ENCODE data around the gene AGBL1. TPM values are rescaled to one million over a fixed set of nuclear protein-coding genes. Genes with fewer than 3 reads are reported as not detected.

Gene AGBL1
- total and polyA plus RNA-seq, 2 donors (not counting 3 experiments of a cell fraction or from before 2014, with no cell fraction given): not detected

- intact Hi-C loops (cut with micrococcal nuclease): no loop called here
- no peaks in the 10 kb centered on the region for H3K36me3 ChIP-seq (ENCODE audit: control insufficient read depth in 2 of 2, extremely low read depth in 1 of 2, insufficient read depth in 2 of 2, low read length in 2 of 2)
- dilution Hi-C loops (cut with MboI; ENCODE audit: extremely low pct_ligation_motif_present, low sequenced_read_pairs): no loop called here
Observed at GRCh38 chr15:86355361-86355760, 275.7 kb downstream of the AGBL1 start.

DNA sequence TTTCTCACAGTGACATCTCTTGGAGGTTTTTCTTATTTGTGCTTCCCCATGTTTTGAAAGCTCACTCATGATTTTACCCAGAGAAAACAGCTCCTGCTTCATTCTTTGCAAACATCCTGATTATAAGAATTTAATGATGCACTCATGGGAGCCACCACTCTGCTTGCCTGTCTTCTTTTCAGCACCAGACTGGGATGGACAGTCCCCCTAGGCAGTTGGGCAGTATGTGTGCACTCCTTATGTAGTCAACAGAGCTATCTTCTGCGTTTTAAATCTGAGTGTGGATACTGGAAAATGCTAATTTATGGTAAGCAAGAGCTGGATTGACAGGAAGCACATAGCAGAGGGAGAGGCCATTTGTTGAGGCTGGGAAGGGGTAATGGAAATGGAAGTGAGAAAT, 276.1 kb downstream of the AGBL1 start:
- Histone ChIP-seq H3K4me3 (replicated peaks in 1 of 3; ENCODE audit: insufficient read depth in 1 of 3, low read depth in 1 of 3, low read length in 3 of 3) (no peak overlapping the region), H3K9me3 (replicated peaks; ENCODE audit: control insufficient read depth, insufficient read depth, low read length) (peaks cover 2% of the 10 kb centered on the region), H3K9ac (replicated peaks; ENCODE audit: extremely low read depth, insufficient read depth, low read length) (no peak overlapping the region), H3K36me3 (ENCODE audit: control insufficient read depth in 2 of 2, extremely low read depth in 1 of 2, insufficient read depth in 2 of 2, low read length in 2 of 2) (no peaks in the 10 kb centered on the region), H3K27ac (ENCODE audit: insufficient read depth, low read depth, low read length) (no peak overlapping the region), H3K4me2 (ENCODE audit: insufficient read depth, low read length) (no peak overlapping the region), H3K9me1 (replicated peaks; ENCODE audit: control insufficient read depth, extremely low read depth, insufficient read depth, low read length) (no peaks in the 10 kb centered on the region), H3K27me3 (ENCODE audit: control insufficient read depth in 2 of 2, insufficient read depth in 2 of 2, low read length in 2 of 2) (no peaks in the 10 kb centered on the region), H4K20me1 (replicated peaks; ENCODE audit: control insufficient read depth, extremely low read depth, insufficient read depth, low read length) (no peaks in the 10 kb centered on the region), H2AFZ (ENCODE audit: low read depth, low read length) (no peak overlapping the region), H3K79me2 (ENCODE audit: control insufficient read depth, insufficient read depth, low read length) (no peaks in the 10 kb centered on the region), H3K4me1 (ENCODE audit: control insufficient read depth, extremely low read depth, insufficient read depth, low read length) (no peaks in the 10 kb centered on the region)
- BruUV-seq (replicated peaks): no TSS peak
- DNase-seq (ENCODE audit: low read depth, low spot score) (no peak), FAIRE-seq (no peak)
- ChIA-PET CTCF (no interaction called here), POLR2A (no interaction called here)
- dilution Hi-C loops (cut with MboI; ENCODE audit: extremely low pct_ligation_motif_present, low sequenced_read_pairs) (no loop called here), intact Hi-C loops (cut with micrococcal nuclease) (no loop called here)
- no peak for TF ChIP-seq JUN (IDR thresholded peaks at IDR 0.05; ENCODE audit: borderline replicate concordance, insufficient read depth, insufficient read length, low read depth)
- TF ChIP-seq FOS (IDR thresholded peaks at IDR 0.05; ENCODE audit: borderline replicate concordance, insufficient read depth, low read length): no peak
- no peak for TF ChIP-seq EZH2 (IDR thresholded peaks at IDR 0.05; ENCODE audit: borderline replicate concordance, low read depth, low read length, severe bottlenecking)
- TF ChIP-seq GATA2 (IDR thresholded peaks at IDR 0.05; ENCODE audit: insufficient read depth, insufficient read length, low read depth, low read length): no peak
- no peak for TF ChIP-seq MAX (IDR thresholded peaks at IDR 0.05; ENCODE audit: insufficient read depth, insufficient read length)
- no peak for TF ChIP-seq POLR2A (IDR thresholded peaks at IDR 0.05; ENCODE audit: low read depth, low read length)
- TF ChIP-seq, protein P1, sequence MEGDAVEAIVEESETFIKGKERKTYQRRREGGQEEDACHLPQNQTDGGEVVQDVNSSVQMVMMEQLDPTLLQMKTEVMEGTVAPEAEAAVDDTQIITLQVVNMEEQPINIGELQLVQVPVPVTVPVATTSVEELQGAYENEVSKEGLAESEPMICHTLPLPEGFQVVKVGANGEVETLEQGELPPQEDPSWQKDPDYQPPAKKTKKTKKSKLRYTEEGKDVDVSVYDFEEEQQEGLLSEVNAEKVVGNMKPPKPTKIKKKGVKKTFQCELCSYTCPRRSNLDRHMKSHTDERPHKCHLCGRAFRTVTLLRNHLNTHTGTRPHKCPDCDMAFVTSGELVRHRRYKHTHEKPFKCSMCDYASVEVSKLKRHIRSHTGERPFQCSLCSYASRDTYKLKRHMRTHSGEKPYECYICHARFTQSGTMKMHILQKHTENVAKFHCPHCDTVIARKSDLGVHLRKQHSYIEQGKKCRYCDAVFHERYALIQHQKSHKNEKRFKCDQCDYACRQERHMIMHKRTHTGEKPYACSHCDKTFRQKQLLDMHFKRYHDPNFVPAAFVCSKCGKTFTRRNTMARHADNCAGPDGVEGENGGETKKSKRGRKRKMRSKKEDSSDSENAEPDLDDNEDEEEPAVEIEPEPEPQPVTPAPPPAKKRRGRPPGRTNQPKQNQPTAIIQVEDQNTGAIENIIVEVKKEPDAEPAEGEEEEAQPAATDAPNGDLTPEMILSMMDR (IDR thresholded peaks at IDR 0.05; ENCODE audit: extremely low read depth in 1 of 2, insufficient read depth in 1 of 2, low read depth in 1 of 2, low read length in 2 of 2): no peak
- TF ChIP-seq POLR2AphosphoS5 (IDR thresholded peaks at IDR 0.05; ENCODE audit: insufficient read depth, low read depth, low read length): no peak
- TF ChIP-seq MYC (IDR thresholded peaks at IDR 0.05; ENCODE audit: low read depth, low read length): no peak

More at GRCh38 chr15:86355361-86355760, 275.7 kb downstream of the AGBL1 start:
- Histone ChIP-seq H3K9me1 (replicated peaks; ENCODE audit: control insufficient read depth, extremely low read depth, insufficient read depth, low read length) (no peaks in the 10 kb centered on the region), H3K27ac (ENCODE audit: insufficient read depth, low read depth, low read length) (no peak overlapping the region), H3K27me3 (ENCODE audit: control insufficient read depth in 2 of 2, insufficient read depth in 2 of 2, low read length in 2 of 2) (no peaks in the 10 kb centered on the region), H3K4me2 (ENCODE audit: insufficient read depth, low read length) (no peak overlapping the region), H3K9me3 (replicated peaks; ENCODE audit: control insufficient read depth, insufficient read depth, low read length) (peaks cover 2% of the 10 kb centered on the region), H3K4me1 (ENCODE audit: control insufficient read depth, extremely low read depth, insufficient read depth, low read length) (no peaks in the 10 kb centered on the region), H4K20me1 (replicated peaks; ENCODE audit: control insufficient read depth, extremely low read depth, insufficient read depth, low read length) (no peaks in the 10 kb centered on the region), H3K4me3 (replicated peaks in 1 of 3; ENCODE audit: insufficient read depth in 1 of 3, low read depth in 1 of 3, low read length in 3 of 3) (no peak overlapping the region), H3K9ac (replicated peaks; ENCODE audit: extremely low read depth, insufficient read depth, low read length) (no peak overlapping the region), H3K79me2 (ENCODE audit: control insufficient read depth, insufficient read depth, low read length) (no peaks in the 10 kb centered on the region), H2AFZ (ENCODE audit: low read depth, low read length) (no peak overlapping the region)
- no peak for TF ChIP-seq GATA2 (IDR thresholded peaks at IDR 0.05; ENCODE audit: insufficient read depth, insufficient read length, low read depth, low read length)
- no peak for TF ChIP-seq FOS (IDR thresholded peaks at IDR 0.05; ENCODE audit: borderline replicate concordance, insufficient read depth, low read length)
- no peak for TF ChIP-seq POLR2A (IDR thresholded peaks at IDR 0.05; ENCODE audit: low read depth, low read length)
- TF ChIP-seq MYC (IDR thresholded peaks at IDR 0.05; ENCODE audit: low read depth, low read length): no peak
- FAIRE-seq (no peak), DNase-seq (ENCODE audit: low read depth, low spot score) (no peak)
- BruUV-seq (replicated peaks): no TSS peak
- ChIA-PET POLR2A (no interaction called here), CTCF (no interaction called here)

Data from endothelial cell of umbilical vein (primary cell).